Colonic mucosa (tissue), 4 donors: Measurements from ENCODE around the gene PKD2. TPM values are rescaled to one million over a fixed set of nuclear protein-coding genes. Genes with fewer than 3 reads are reported as not detected.

Experiments used
- DNase-seq: peaks from one replicate; pipeline ENCODE4 v3.0.0-alpha.2; 2020
- H3K27ac ChIP-seq: fragments of 200-600 bp; one replicate; pipeline ENCODE4 v1.8.0; 2021
- H3K27me3 ChIP-seq: fragments of 200-600 bp; one replicate; pipeline ENCODE4 v1.8.0; 2021
- H3K36me3 ChIP-seq: fragments of 200-600 bp; one replicate; pipeline ENCODE4 v1.8.0; 2021
- H3K4me1 ChIP-seq: fragments of 200-600 bp; one replicate; pipeline ENCODE4 v1.8.0; 2021; ENCODE audit warnings: mild to moderate bottlenecking
- H3K4me3 ChIP-seq: fragments of 200-600 bp; one replicate; pipeline ENCODE4 v1.8.0; 2021
- H3K9ac ChIP-seq, 2 donors: one replicate each; pipeline ENCODE4 v1.7.0; 2013; ENCODE audit warnings: control low read depth in 2 of 2, low read depth in 2 of 2, low read length in 2 of 2
- H3K9me3 ChIP-seq: fragments of 200-600 bp; one replicate; pipeline ENCODE4 v1.8.0; 2021
- intact Hi-C: fragments of 100-400 bp; cut with DNase I; formaldehyde crosslinking; loops from one replicate; pipeline ENCODE4 v1.14.1; 2022
- total RNA-seq, 2 donors: library from RNA; stranded (reverse); fragmentation: NEBNext Ultra II Directional in 1 of 2; extraction: Animal tissue kit (Norgen Biotek cat#: 25700) in 1 of 2; gene quantifications; one replicate each; pipeline ENCODE4 v1.2.1, GENCODE V29; 2021
- TF ChIP-seq, protein P1 (sequence below): fragments of 200-600 bp; IDR thresholded peaks from one replicate; pipeline ENCODE4 v1.8.0; 2022; ENCODE audit warnings: antibody characterized with exemption, mild to moderate bottlenecking
- donor health status: healthy.
- donor health status: DM: no; HTN: no; CAD: no.
- donor health status: DM: no; HTN: no; CAD: no.

Gene PKD2
- total RNA-seq, 2 donors from 2014 or later: 5.9 to 9.2 TPM

DNA sequence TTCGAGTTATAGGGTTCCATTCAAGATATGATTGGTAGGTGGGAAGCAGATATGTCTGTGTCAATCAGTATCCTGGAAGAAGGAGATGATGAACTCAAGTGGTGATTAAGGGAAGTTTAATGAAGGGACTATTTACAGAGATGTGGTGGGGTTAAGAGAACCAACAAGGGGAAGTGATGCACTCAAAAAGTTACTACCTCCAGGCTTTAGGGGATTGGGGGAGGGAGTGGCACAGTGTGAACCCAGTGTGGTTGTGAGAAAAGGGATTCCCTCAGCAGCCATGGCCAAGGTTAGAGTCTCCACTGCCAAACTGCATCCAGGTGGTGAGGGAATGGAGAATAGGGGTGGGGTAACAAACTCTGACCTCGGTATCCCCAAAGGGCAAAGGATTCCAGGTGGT lies 27.9 kb downstream of the PKD2 start:
- Histone ChIP-seq H3K4me3 (no peak overlapping the region), H3K36me3 (no peaks in the 10 kb centered on the region), H3K9ac (no peak overlapping the region), H3K27ac (no peak overlapping the region), H3K9me3 (no peaks in the 10 kb centered on the region), H3K27me3 (no peaks in the 10 kb centered on the region), H3K4me1 (no peaks in the 10 kb centered on the region)
- no peak for DNase-seq
- TF ChIP-seq, protein P1, sequence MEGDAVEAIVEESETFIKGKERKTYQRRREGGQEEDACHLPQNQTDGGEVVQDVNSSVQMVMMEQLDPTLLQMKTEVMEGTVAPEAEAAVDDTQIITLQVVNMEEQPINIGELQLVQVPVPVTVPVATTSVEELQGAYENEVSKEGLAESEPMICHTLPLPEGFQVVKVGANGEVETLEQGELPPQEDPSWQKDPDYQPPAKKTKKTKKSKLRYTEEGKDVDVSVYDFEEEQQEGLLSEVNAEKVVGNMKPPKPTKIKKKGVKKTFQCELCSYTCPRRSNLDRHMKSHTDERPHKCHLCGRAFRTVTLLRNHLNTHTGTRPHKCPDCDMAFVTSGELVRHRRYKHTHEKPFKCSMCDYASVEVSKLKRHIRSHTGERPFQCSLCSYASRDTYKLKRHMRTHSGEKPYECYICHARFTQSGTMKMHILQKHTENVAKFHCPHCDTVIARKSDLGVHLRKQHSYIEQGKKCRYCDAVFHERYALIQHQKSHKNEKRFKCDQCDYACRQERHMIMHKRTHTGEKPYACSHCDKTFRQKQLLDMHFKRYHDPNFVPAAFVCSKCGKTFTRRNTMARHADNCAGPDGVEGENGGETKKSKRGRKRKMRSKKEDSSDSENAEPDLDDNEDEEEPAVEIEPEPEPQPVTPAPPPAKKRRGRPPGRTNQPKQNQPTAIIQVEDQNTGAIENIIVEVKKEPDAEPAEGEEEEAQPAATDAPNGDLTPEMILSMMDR: no peak
- intact Hi-C loops: loop anchor here (5.0 to 10.0 kb wide), 2 partner anchors 420 to 482 kb away; partner anchors contain the start of gene HERC5

GRCh38 chr4:88037447-88037846 lies 30.0 kb downstream of the PKD2 start:
- H3K4me1 ChIP-seq: no peaks in the 10 kb centered on the region
- H3K9ac ChIP-seq: no peak overlapping the region
- TF ChIP-seq, protein P1: no peak
- DNase-seq: no peak
- no peaks in the 10 kb centered on the region for H3K27me3 ChIP-seq
- H3K4me3 ChIP-seq: no peak overlapping the region
- intact Hi-C loops: loop anchor here (5.0 to 10.0 kb wide), 2 partner anchors 417 to 480 kb away; partner anchors contain the start of gene HERC5
- no peak overlapping the region for H3K27ac ChIP-seq
- H3K9me3 ChIP-seq: no peaks in the 10 kb centered on the region
- H3K36me3 ChIP-seq: no peaks in the 10 kb centered on the region

GRCh38 chr4:88037936-88038335 lies 30.5 kb downstream of the PKD2 start:
- no peak overlapping the region for H3K27ac ChIP-seq
- H3K4me3 ChIP-seq: no peak overlapping the region
- H3K9me3 ChIP-seq: no peaks in the 10 kb centered on the region
- no peak for DNase-seq
- intact Hi-C loops: loop anchor here (5.0 to 10.0 kb wide), 2 partner anchors 417 to 479 kb away; partner anchors contain the start of gene HERC5
- H3K36me3 ChIP-seq: no peaks in the 10 kb centered on the region
- no peaks in the 10 kb centered on the region for H3K4me1 ChIP-seq
- TF ChIP-seq, protein P1: no peak
- H3K9ac ChIP-seq: no peak overlapping the region
- no peaks in the 10 kb centered on the region for H3K27me3 ChIP-seq

DNA sequence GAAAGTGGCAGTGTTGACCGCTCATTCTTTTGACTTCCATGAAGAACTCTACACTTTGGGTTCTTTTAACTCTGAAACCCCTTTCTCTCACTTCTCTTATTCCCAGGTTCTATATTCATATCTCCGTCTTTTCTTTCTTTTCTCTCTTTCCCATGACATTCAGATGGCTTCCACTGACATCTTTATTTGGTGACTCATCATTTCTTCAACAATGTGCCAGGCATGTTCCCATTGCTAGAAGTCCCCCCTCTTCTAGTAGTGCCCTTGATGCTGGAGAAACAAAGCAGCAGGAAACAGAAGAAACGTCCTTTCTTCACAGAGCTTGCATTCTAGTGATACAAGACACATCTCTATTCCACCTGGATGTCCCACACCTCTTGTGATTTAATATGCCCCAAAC lies 33.3 kb downstream of the PKD2 start:
- Histone ChIP-seq H3K9me3 (no peaks in the 10 kb centered on the region), H3K4me1 (no peaks in the 10 kb centered on the region), H3K27me3 (no peaks in the 10 kb centered on the region), H3K27ac (no peak overlapping the region), H3K36me3 (no peaks in the 10 kb centered on the region), H3K9ac (no peak overlapping the region), H3K4me3 (no peak overlapping the region)
- TF ChIP-seq, protein P1: no peak
- DNase-seq: no peak
- intact Hi-C loops: no loop called here

DNA sequence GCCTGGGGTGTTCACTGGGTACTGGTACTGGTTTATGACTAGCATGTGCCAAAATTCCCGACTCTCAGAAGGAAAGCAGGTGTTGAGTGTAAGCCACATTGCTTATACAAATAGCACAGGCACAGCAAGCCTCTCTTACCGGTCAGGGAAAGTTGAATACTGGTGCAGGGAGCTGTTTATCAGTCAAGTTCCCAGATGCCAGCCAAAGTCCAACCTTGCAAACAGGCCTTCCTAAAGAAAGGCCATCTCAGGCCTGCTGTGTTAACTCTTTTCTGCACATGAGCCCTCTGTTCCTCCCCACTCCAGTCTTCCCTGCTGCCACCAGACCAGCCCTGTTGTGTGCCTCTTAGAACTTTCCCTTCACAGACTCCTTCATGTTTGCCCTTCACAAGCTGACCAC lies 34.2 kb downstream of the PKD2 start:
- intact Hi-C loops: no loop called here

More for the DNA sequence above, 34.2 kb downstream of the PKD2 start:
- Histone ChIP-seq H3K4me1 (no peaks in the 10 kb centered on the region), H3K27ac (no peak overlapping the region), H3K27me3 (no peaks in the 10 kb centered on the region), H3K9ac (no peak overlapping the region), H3K9me3 (no peaks in the 10 kb centered on the region), H3K36me3 (no peaks in the 10 kb centered on the region), H3K4me3 (no peak overlapping the region)
- DNase-seq: no peak
- TF ChIP-seq, protein P1: no peak
